NCI-H345 (cell line): ENCODE data around the gene CEP152.
"Not testable (repeated sequence)": the region's sequence is repeated elsewhere in the genome, so short reads cannot be mapped to it uniquely, and the experiment has no call there.

ENCODE experiments used
- DNase-seq: peaks from one replicate; lab custom pipeline; 2025; lab: John Stamatoyannopoulos, UW

The CEP152 gene

DNA sequence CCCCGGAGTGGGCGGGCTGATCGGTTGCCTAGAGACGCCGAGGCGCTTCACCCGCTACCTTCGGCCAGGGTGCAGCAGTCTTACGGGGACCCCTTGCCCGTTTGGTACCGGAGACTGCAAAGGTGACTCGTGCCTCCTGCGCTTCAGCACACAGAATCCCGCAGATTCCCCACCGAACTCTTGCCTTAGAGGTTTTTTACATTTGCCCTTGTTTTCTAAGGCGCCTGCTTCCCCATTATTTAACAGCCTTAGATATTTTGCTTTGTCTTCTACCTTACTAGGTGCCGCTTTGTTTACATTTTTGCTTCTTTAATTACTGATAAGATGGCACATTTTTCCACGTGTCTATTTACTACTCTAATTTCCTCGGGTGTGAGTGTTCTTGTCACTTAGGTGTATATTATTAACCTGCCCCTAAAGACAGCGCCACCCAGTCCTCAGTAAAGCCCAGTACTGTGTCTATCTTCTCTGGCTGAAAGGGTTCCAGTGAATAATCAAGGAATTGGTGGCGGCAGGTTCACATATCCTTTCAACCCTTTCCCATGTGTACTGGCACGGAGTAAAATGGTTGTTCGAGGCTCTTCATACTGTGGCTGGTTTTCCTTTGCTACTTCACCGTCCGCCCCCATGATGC, 573 bp upstream of the CEP152 start:
- peak; percentile 7 for DNase-seq

DNA sequence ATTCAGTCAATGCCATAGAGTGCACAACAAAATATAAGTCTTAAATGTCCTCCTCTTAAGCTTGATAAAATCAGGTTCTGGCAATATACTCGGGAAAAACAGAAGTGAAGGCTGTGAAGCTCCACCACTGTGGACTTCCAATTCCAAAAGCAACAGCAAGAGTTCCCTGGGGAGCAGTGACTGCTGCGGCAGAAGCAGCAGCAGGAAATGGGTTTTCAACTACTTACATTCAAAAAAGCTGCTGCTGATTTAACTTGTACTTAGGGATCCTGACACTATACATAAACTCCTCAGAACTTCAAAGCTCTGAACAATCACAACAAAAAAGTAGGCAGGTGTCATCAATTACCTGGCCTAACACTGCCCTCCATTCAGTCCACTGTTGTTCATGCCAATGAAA, 4.7 kb downstream of the CEP152 start:
- peak; percentile 4 for DNase-seq

DNA sequence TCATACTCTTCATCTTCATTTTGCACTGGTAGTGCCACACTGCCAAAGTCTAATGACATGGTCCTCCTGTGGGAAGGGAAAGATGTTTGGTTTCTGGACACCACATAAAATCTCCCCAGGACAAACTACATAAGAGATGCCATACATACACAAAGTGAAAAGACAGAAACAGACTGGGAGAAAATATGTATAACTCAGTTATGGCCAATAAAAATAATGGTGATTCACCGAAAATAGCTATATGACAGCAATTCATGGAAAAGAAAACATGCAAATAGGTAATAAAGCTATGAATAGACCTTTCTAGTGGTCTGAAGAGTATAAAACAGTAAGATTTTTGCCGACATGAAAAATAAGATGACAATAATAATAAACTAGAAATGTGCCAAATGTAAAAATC, 5.3 kb downstream of the CEP152 start:
- no peak for DNase-seq

DNA sequence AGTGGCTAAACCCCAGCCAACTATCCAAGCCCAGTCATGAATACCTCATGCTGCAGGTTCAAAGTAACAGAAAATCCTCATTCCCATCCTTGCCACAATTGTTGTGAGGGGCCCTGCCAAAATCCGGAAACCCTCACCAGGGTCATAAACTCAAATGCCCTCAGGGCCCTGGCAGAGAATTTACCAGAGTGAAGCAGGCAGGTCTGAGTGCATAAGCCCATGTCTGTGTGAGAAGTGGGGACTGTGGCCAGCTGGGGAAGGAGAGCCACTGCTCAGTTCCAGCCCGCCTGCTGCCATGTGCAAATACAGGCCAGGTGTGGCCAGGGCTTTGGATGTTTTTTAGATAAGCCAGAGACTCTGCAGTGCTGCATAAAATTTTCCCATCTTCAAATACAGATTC, 7.0 kb downstream of the CEP152 start:
- DNase-seq = no peak

DNA sequence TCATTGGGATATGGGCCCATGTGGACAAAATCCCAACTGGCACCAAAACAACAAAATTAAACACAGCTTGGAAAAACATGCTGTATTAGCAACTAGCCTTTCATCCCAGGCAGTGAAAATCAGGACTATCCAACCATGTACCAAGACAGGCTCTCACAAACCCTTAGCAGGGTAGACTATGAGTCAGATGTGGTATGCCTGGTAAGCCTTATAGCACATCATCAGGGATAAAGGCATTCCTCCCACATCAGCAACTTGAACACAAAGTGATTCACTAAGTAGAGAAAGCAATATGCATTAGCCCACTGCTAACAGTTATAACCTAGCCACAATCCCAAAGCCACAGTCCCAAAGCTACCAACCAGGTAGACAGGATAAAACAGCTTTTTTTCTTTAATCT, 8.0 kb downstream of the CEP152 start:
- DNase-seq = no peak

DNA sequence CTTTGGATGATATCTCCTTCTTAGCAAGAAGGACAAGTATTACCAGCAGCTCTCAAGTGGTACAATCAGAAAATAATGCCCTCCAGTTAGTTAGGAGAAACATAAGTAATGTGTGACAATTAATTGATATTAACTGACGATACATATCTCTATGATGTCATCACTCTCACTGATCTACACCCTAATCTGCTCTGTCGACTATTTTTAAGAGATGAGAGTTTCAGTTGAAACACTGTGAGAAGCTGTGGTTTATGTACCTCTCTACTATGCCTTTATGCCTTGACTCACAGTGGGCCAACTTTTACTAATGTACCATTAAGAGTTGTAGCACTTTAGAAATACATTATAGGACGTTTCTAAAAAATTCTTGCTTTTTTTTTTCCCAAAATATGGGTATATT, 8.6 kb downstream of the CEP152 start:
- DNase-seq = no peak

DNA sequence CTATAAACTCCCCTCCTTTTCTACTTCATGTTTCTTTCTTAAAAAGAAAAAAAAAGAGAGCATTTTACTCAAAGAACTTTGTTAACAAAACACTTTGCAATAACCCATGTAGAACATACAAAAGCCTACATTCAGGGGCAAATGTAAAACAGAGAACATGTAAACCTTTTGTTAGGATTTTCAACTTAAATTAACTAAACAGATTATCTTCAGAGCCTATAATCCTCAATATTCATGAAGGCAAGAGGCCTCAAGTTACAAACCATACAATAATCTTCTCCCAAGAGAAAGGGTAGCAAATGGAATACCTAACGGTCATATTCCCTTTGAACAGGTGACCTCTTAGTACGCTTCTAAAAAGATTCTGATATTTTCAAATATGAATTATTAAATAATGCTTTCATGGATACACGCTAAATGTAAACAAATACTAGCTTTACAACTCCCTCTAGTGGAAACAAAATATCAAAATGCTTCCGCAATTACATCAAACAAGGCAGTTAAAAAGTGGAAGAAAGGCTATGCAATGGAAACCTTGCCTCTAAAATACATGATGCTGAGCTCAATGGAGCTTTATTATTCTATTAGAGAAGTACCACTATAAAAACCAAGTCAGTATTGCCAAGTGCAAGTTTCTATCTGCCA, 9.9 kb downstream of the CEP152 start:
- DNase-seq = no peak

DNA sequence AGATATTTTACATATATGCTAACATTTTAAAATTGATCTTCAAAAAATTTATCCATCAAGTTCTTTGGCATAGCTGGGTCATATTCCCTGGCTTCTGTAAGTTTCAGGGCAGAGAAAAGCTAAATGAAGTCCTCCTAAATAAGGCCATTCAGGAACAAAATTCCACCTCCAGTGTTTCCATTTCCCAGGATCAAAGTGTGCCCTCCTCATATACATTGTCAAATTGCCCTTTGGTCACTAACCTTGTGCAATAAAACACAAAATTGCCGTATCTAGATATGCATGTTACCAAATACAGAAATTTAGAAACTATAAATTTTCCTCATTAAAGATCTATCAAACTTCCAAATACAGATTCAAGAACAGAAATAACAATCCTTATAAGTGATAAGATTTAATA, 10.6 kb downstream of the CEP152 start:
- no peak for DNase-seq

DNA sequence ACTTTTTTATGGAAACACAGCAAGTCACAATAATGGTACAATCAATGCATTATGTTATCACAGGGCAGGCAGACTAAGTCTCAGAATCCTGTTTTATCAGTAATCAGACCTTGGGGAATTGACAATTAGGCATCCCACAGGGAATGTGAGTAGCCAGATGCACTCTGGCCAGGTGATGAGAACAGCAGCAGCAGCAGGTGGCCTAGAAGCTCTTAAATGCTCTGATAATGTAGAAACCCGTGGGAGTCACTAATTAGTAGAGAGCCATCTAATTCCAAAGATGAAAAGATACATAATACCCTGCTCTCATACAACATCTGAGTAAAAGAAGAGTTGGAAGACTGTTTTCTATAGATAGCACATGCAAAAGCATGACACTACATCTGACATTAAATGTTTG, 12.6 kb downstream of the CEP152 start:
- peak; percentile 32 for DNase-seq

DNA sequence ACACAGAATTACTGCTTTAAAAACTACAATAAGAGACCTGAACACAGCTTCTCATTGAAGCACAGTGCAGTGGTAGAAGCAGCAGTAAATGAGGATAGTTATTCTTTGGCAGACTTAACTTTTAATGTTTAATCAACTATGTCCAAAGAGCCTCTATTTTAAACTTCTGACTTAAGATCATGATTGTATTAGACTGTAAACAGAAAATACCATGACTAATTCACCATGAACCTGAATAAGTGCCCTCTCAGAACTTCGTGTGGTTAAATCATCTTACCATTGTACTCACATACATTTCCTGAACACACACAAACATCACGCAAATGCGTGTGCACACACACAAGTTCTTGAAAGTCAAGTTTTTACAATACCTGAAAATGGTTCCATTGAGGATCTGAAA, 13.9 kb downstream of the CEP152 start:
- no peak for DNase-seq

DNA sequence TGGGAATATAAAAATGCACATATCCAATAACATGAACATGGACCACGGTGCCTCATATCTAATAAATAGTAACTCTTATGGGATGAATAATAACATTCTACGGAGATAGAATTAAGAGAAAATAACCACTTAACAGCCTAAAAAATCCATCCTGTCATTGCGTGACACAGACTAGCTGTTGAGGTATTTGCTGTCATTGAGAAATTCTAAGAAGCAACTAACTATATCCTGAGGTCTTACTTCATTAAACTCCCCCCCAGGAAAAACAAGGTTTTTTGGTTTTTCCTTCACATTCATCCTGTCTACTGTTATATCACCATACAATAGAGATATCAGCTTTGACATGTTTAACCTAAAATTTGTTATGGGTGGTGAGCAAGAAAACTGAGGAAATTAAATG, 14.3 kb downstream of the CEP152 start:
- no peak for DNase-seq

DNA sequence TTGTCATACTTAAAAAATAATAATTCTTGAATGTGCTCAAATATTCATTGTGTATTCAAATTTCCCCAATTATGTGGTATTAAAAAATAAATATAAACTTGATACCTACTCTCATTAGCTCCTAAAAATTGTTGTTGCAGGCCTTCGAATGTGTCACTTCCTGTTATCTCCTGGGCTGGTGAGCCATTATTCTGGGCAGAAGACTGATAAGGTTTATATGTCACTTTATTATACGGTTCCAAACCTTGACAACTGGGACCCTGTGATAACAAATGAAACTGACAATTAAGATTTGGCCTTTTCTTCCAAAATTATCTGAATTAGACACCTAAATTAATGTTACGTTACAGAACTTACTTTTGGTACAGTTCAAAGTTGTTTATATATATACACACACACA, 15.0 kb downstream of the CEP152 start:
- no peak for DNase-seq

DNA sequence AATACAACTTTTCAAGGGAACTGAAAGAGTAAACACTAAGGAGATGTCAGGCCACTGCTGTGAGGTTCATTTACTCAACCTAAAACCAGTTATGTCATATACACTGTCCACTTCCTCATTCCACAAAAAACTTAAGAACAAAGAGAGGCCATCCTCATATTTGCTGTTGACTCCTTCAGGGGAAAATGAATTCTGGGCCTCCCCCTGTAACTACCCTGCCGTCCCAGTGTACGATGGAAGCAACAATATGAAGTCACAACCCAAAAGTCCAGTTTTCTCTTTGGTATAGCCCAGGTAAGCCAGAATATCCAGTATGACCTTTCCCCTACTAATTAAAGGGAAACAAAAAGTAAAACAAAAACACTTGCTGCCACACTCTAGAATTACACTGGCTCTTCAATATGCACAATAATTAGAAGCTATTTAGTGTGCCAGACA, 16.2 kb downstream of the CEP152 start:
- no peak for DNase-seq

DNA sequence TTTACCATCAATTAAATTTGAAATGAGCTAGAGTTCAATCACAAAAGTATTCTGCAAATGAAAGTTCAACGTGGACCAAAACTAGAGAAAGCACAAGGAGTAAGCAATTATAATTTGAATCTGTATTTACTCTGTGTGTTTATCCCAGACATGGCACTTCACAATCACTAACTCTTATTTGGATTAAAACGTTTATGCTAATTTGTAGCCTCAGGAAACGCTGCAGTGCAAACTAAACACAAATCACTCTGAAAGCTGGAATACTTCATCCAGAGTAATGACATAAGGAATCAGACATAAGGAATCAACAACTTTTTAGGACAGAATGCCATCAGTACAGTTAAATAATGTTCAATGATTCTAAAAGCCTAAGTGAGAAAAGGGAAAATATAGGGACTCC, 18.5 kb downstream of the CEP152 start:
- no peak for DNase-seq

DNA sequence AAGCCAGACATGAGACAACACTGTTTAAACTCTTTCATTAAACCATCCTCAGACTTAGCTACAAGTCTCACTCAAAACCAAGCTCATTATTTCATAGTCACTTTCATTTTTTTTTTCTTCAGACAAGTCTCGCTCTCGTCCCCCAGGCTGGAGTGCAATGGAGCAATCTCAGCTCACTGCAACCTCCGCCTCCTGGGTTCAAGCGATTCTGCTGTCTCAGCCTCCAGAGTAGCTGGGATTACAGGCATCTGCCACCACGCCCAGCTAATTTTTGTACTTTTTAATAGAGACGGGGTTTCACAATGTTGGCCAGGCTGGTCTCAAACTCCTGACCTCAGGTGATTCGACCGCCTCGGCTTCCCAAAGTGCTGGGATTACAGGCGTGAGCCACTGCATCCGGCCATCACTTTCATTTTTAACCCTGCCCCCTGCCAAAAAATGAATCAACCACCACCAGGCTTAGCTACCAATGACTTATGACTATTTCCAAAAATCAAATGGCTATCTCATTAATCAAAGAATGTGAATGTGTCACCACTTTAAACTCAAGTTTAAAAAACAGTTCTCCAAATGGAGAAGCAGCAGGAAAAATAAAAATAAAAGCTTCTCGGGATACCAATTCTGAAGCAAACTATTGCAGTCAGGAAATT, 20.3 kb downstream of the CEP152 start:
- DNase-seq = not testable (repeated sequence)

DNA sequence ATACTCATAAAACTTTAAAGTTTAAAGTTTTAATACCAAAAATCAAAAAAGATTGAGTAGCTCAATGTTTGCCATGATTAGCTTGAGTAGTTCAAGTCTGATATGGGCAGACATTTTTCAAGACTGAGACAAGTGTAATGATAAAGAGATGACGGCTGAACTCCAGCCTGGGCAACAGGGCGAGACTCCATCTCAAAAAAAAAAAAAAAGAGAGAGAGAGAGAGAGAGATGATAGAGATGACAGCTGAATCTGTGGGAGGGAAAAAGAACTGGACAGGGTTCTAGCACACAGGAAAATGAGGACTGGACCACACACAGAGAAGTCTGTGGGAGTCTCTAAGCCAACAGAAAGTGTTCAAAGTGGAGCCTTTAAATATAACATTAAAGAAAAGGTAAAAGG, 25.2 kb downstream of the CEP152 start:
- no peak for DNase-seq

DNA sequence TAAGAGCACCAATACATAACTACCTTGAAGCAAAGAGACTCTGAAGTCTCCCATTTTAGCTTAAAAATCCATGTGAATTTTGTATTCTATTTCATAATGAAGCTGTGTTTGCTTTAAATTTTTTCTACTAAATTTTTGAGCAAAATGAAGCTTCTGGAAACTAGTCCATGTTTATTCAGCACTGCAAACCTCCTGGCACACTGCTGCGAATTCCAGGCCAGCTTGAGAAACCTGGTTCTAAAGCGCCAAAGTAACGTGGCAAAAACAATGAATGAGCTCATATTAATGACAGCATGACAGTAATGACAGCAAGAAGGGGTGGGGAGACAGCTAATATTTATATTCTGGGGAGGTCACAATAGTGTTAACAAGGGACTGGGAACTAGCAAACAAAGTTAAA, 25.7 kb downstream of the CEP152 start:
- DNase-seq = no peak

DNA sequence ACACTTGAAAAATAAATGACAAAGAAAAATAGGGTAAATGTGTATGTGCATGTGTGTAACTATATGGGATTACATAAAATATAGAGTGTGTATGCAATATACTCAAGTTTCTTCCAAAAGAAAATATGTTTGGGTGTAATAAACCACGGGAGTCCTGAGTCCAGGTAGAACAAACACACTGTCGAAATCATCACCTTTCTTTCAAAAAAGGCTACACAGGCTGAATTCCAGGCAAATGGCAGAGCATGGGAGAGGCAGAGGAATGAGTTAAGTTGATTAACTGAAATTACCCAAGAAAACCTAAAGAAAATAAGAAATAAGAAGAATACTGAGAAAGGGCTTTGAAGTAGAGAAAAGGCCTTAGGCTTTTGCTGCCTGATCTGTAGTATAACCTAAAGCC, 26.1 kb downstream of the CEP152 start:
- DNase-seq = no peak

DNA sequence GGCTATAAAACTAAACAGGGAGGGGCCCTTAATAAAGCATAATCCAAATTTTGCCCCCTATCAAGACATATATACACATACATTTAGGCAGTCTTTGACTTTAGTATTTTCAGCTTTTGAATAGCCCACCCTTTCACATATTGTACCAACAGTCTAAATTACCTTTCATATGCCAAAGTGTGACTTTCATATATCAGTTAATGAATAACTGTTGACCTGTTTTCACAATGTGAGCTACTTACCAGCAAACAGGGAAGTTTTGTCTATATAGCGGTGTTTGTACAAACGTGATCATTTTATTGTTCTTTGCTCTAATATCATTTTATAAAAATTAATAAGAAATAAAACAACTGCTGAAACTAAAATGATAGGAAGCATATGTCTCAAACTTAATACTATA, 28.0 kb downstream of the CEP152 start:
- DNase-seq = no peak

DNA sequence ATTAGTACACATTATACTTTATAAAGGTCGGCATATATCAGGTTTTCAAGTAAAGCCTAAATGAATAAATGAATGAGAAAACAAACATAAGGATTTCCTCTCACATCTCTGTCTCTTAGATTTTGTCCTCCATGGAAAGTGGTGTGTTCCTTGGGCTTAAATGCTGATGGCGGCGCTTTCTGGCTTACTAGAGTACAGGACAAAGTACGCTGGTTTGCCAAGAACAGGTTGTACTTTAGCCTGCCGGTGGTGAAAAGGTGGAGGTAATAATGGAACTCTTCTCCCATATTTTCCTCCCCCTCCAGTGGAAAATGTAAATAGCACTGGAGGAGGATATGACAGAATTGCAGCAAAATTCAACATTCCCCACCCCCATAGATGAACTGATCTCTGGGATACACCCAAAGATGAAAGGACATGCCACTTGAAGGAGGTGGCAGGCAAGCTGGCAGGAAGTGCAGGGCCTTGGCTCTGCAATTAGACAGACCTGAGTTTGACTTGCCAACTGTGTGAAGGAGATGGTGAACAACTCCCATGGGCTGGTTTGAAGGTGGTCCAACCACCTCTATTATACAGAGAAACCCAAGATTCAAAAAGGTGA, 29.3 kb downstream of the CEP152 start:
- no peak for DNase-seq

DNA sequence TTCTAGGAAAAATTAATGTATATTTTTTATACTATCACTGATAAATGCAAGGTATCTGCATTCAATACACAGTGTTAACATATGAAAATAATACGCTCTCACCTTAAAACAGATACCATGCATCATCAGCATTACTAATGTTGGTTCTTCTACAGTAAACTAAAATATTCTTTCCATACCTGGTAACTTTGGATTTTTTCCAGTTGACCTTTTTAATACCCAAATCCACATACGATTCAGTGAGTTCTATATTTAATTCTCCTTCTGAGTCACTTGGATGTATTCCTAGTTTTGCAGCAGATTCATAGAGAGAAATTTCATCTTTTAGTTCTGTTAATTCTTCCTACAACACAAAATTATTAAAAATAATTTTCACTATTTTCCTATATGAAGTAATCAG, 29.9 kb downstream of the CEP152 start:
- no peak for DNase-seq

DNA sequence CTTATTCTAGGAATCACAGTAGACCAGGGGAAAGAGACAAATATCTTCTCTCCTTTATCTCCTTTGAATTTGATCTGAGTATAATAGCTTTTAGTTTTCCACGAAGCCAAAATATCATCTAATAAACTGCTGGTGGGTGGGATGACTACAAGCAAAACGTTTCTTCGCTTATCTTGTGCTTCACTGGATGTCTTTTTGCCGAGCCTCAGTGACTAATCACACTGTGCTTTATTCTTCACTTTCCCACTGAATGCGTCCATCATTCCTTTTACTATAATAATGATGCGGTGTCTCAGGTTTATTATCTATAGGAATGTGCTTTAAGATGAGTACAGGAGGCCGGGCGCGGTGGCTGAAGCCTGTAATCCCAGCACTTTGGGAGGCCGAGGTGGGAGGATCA, 32.5 kb downstream of the CEP152 start:
- no peak for DNase-seq

DNA sequence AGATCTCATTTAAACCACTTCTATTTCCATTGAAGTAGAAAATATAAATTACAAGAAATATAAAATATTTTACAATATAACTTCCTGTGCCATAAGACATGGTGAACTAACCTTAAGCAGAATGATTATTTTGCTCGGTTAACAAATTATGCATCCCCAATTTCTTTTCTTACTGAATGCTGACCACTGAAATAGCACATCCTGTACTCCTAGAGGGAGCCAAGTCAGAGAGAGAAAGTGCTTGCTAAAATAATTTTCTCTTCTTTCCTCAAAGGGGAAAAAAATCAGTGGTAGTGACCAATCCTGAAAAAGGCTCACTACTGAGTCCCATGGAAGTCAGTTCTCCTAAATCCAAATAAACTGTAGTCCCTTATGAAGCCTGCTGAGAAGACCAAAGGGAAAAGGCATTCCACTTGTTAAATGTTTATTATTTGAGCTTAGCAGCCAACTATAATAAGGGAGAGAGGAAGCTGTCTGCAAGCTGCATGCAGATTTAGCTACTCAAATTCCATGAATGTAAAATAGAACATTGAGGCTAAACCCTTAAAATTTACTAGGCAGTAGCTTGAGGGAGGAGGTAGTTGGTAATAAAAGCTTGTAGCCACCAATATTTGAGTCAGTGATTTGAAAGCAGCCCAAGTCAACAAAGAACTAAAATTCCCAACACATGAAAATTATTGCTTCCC, 33.1 kb downstream of the CEP152 start:
- no peak for DNase-seq
